Right forelimb (tissue), 1 donor: Measurements from ENCODE around the gene ADCY10.
"Not testable (repeated sequence)": the region's sequence is repeated elsewhere in the genome, so short reads cannot be mapped to it uniquely, and the experiment has no call there.

Experiments used
- DNase-seq: peaks from one replicate; pipeline ENCODE4 v3.0.0-alpha.2; 2018

Gene ADCY10

GRCh38 chr1:167927046-167927754 lies 13.3 kb upstream of the ADCY10 start:
- DNase-seq = no peak

GRCh38 chr1:167926486-167926997 lies 12.6 kb upstream of the ADCY10 start:
- DNase-seq = no peak

GRCh38 chr1:167924543-167925231 lies 10.8 kb upstream of the ADCY10 start:
- no peak for DNase-seq

GRCh38 chr1:167924102-167924501 lies 10.2 kb upstream of the ADCY10 start:
- no peak for DNase-seq

- no peak for DNase-seq
Observed at GRCh38 chr1:167923324-167924056, 9.6 kb upstream of the ADCY10 start.

GRCh38 chr1:167922611-167923074 lies 8.7 kb upstream of the ADCY10 start:
- DNase-seq = no peak

GRCh38 chr1:167922023-167922422 lies 8.1 kb upstream of the ADCY10 start:
- no peak for DNase-seq

GRCh38 chr1:167916766-167917511 lies 3.0 kb upstream of the ADCY10 start:
- no peak for DNase-seq

- DNase-seq = no peak
Observed at GRCh38 chr1:167915569-167915968, 1.6 kb upstream of the ADCY10 start.

GRCh38 chr1:167912294-167912693 lies 1.6 kb downstream of the ADCY10 start:
- no peak for DNase-seq

GRCh38 chr1:167911413-167911812 lies 2.5 kb downstream of the ADCY10 start:
- no peak for DNase-seq

GRCh38 chr1:167910530-167910929 lies 3.4 kb downstream of the ADCY10 start:
- no peak for DNase-seq

- DNase-seq = no peak
Observed at GRCh38 chr1:167909691-167910180, 4.2 kb downstream of the ADCY10 start.

- DNase-seq = no peak
Observed at GRCh38 chr1:167905671-167906070, 8.3 kb downstream of the ADCY10 start.

- no peak for DNase-seq
Observed at GRCh38 chr1:167905182-167905581, 8.8 kb downstream of the ADCY10 start.

- no peak for DNase-seq
Observed at GRCh38 chr1:167904652-167905130, 9.2 kb downstream of the ADCY10 start.

GRCh38 chr1:167900907-167901306 lies 13.0 kb downstream of the ADCY10 start:
- DNase-seq = no peak

- DNase-seq = no peak
Observed at GRCh38 chr1:167899253-167899681, 14.7 kb downstream of the ADCY10 start.

- no peak for DNase-seq
Observed at GRCh38 chr1:167898578-167899222, 15.2 kb downstream of the ADCY10 start.

GRCh38 chr1:167893798-167894197 lies 20.1 kb downstream of the ADCY10 start:
- no peak for DNase-seq

- DNase-seq = no peak
Observed at GRCh38 chr1:167890400-167890799, 23.5 kb downstream of the ADCY10 start.

GRCh38 chr1:167887187-167887586 lies 26.7 kb downstream of the ADCY10 start:
- not testable (repeated sequence) for DNase-seq
